Stimulated activated CD4-positive, alpha-beta T cell treated with anti-CD3 and anti-CD28 coated beads, Interleukin-4, amount 100 ng/mL, for 48 hours (primary cell): ENCODE data around the gene RANBP1.

Experiments
- DNase-seq, 2 donors: peaks; one replicate each; pipeline ENCODE4 v3.0.0-alpha.2; 2020; ENCODE audit warnings: low read depth in 2 of 2

RANBP1 gene

GRCh38 chr22:20088263-20088648 lies 27.6 kb upstream of the RANBP1 start:
- DNase-seq, result no peak

GRCh38 chr22:20089226-20089976 lies 26.5 kb upstream of the RANBP1 start:
- no peak for DNase-seq

- no peak for DNase-seq
Observed at GRCh38 chr22:20089977-20090729, 25.8 kb upstream of the RANBP1 start.

GRCh38 chr22:20090730-20091240 lies 25.1 kb upstream of the RANBP1 start:
- no peak for DNase-seq

- no peak for DNase-seq
Observed at GRCh38 chr22:20091690-20092476, 24.0 kb upstream of the RANBP1 start.

GRCh38 chr22:20092477-20092854 lies 23.4 kb upstream of the RANBP1 start:
- DNase-seq, result no peak

- DNase-seq, result no peak
Observed at GRCh38 chr22:20093418-20094196, 22.3 kb upstream of the RANBP1 start.

GRCh38 chr22:20094197-20094807 lies 21.6 kb upstream of the RANBP1 start:
- no peak for DNase-seq

GRCh38 chr22:20095521-20095920 lies 20.4 kb upstream of the RANBP1 start:
- DNase-seq, result no peak

GRCh38 chr22:20096574-20097420 lies 19.1 kb upstream of the RANBP1 start:
- no peak for DNase-seq

- no peak for DNase-seq
Observed at GRCh38 chr22:20099099-20099711, 16.7 kb upstream of the RANBP1 start.

GRCh38 chr22:20101638-20102037 lies 14.3 kb upstream of the RANBP1 start:
- DNase-seq, result no peak

- no peak for DNase-seq
Observed at GRCh38 chr22:20102203-20102780, 13.6 kb upstream of the RANBP1 start.

GRCh38 chr22:20105456-20106204 lies 10.3 kb upstream of the RANBP1 start:
- DNase-seq, result no peak

GRCh38 chr22:20106205-20106848 lies 9.6 kb upstream of the RANBP1 start:
- no peak for DNase-seq

GRCh38 chr22:20106849-20107237 lies 9.1 kb upstream of the RANBP1 start:
- DNase-seq, result no peak

- DNase-seq, result no peak
Observed at GRCh38 chr22:20107471-20107901, 8.4 kb upstream of the RANBP1 start.
